GM15510 (cell line): ENCODE results near the gene LSM14B.

Source experiments
- POLR2A ChIP-seq: IDR thresholded peaks from 3 replicates; pipeline ENCODE4 v1.6.1; 2011; ENCODE audit warnings: borderline replicate concordance; ENCODE audit not compliant: insufficient read length; ENCODE audit errors: extremely low read depth

The LSM14B gene

DNA sequence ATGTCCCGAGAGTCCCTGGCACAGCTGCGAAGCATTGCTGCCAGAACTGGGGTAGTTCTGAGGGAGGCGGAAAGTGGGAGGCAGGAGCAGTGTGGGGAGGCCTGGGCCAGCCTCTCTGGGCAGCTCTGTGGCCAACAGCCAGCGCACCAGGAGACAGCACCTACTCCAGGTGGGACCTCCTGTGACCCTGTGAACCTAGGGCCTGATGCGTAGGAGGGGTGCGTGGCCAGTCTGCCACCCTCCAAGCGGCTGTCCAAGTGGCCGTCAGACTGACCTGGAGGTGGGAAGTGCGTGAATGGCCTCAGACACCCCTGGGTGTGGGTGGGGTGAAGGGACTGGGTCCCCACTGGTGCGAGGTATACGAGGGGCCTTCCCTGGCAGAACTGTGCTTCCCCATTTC, 36.8 kb downstream of the LSM14B start:
- no peak for TF ChIP-seq POLR2A

- TF ChIP-seq POLR2A: no peak
These were observed 37.6 kb downstream of the LSM14B start for GRCh38 chr20:62159839-62160238.

DNA sequence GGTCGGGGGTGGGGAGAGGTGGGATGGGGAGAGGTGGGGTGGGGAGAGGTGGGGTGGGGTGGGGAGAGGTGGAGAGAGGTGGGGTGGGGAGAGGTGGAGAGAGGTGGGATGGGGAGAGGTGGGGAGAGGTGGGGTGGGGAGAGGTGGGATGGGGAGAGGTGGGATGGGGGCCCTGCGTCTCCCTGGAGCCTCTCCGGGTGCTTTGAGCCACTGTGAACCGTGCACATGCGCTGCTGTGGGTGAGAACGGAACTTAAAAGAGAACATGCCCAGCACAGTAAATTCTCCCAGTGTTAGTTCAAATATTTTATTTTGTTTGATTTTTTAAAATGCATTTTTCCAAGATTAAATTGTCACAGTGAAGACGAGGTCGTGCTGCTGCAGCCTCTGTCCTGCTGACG, 38.0 kb downstream of the LSM14B start:
- no peak for TF ChIP-seq POLR2A

GRCh38 chr20:62160876-62161275, 38.6 kb downstream of the LSM14B start:
- TF ChIP-seq POLR2A: no peak

DNA sequence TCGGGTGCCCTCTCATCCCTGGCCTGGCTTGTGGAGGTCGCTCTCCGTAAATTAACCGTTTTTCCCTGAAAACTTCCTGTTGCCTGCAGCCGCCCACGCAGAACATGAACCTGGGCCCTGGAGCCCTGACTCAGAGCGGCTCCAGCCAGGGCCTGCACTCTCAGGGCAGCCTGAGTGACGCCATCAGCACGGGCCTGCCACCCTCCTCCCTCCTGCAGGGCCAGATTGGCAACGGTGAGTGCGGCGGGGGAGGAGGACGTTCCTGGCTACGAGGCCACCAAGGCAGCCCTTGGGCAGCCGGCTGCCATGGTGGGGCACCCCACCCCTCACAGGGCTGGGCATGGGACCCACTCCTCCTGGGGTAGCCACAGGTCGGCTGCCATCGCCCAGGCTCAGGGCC, 39.1 kb downstream of the LSM14B start:
- TF ChIP-seq POLR2A: no peak

DNA sequence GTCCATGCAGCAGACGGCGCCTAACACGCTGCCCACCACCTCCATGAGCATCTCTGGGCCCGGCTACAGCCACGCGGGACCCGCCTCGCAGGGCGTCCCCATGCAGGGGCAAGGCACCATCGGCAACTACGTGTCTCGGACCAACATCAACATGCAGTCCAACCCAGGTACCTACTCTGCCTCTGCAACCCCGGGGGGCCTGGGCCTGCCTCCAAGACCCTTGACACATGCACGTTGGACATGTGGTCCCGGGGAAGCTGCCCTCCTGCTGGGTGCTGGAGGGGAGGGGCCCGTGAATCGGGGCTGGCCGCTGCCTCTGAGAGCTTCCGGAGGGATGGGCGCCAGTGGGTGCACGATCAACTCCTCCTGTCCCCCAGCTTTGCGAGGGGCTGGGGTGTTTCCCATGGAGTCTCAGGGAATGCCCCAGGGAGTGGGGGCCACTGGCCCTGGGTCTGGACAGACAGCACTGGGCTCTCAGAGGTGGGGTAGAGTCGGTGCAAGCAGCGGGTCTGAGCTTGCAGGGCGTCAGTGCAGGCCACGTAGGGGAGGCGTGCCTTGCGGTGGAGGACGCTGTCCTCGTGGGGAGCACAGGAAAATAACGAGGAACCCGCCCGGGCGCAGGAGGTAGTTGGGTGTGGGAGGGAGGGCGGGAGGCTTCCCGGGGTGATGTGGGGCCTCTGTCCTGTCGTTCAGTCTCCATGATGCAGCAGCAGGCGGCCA, 40.6 kb downstream of the LSM14B start:
- TF ChIP-seq POLR2A: no peak

DNA sequence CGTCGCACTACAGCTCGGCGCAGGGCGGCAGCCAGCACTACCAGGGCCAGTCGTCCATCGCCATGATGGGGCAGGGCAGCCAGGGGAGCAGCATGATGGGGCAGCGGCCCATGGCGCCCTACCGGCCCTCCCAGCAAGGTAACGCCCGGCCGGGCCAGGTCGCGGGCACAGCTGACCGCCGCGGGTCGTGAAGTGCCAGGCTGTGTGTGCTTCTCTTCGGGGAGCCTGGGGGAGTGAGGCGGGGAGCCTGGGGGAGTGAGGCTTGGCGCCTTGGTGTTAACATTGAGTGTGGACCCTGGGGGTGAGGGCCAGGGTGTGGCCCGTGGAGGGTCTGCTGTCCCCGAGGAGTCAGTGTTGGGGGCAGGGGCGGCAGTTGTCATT, 41.2 kb downstream of the LSM14B start:
- no peak for TF ChIP-seq POLR2A

DNA sequence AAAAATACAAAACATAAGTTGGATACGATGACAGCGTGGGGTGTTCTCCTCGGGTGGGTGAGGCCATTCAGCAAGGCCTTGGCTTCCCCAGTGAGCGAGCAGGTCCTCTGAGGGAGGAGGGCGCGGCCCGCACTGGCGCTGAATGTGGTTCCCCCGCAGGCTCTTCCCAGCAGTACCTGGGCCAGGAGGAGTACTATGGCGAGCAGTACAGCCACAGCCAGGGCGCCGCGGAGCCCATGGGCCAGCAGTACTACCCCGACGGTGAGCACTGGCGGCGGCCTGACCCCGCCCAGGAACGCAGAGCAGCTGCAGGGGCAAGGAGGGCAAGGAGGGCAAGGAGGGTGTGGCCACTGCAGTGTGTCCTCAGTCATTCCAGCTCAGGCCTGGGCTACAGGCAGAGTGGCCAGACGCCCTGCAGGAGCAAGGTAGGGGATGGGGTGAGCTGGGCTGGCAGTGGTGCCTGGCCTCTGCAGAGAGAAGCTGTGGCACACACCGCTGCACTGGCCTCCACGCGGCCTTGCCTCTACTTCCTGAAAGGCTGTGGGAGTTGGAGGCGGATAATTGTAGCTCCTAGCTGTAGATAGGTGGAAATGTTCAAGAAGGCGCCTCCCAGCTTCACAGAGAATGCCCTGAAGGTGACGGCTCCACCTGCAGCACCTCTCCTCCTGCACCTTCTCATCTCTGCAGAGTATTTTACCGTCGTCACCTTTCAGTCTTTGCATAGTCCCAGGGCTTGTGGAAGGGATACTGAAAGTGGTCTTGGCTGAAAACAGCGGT, 41.9 kb downstream of the LSM14B start:
- TF ChIP-seq POLR2A: no peak

DNA sequence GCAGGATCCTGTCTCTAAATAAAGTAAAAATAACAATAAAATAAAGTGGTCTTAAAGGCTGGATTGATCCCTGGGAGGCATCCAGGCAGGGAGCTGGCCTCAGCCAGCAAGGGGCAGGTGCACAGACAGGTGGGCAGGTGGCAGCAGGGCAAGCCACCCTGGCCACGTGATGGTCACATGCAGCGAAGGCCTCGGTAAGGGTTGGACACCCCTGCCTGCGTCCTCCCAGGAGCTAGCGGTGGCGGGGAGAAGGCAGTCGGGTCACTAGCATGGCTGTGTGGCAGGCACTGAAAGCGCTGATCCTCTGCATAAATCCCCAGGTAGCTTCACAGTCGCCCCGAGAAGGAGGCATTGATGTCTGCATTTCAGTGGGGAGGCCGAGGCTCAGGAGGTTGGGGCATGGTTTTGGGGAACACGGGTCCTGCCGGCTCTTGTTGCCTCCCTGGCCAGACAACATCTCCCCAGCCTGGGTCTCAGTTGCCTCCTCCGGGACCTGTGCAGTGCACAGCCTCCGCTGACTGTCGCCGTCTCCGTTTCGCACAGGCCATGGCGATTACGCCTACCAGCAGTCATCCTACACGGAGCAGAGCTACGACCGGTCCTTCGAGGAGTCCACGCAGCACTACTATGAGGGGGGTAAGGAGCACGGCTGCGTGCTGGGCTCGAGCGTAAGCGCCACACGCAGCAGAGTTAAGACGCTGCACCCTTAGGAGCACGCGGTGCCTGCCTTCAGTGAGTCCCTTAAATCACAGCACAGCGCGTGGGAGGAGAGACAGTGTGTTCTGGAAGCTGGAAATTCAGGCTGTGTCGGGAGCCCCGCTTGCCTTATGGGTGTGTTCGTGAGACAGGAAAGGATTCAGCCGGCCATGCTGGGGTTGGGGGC, 42.8 kb downstream of the LSM14B start:
- no peak for TF ChIP-seq POLR2A

- no peak for TF ChIP-seq POLR2A
These were observed 43.6 kb downstream of the LSM14B start for GRCh38 chr20:62165762-62166399.

DNA sequence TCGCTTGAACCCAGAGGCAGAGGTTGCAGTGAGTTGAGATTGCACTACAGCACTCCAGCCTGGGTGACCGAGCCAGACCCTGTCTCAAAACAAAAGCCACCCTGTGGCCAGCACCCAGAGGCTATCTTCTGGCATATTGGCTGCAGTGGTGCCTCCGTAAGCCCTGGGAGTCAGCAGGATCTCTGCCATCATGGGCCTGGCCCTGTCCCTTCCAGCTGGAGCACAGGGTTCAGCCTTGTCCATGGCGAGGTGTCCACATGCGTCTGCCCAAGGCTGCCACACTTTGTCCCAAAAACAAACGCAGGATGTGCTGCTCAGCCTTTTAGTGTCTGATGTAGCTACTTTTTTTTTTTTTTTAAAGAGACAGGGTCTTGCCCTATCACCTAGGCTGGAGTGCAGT, 45.2 kb downstream of the LSM14B start:
- TF ChIP-seq POLR2A: no peak

- TF ChIP-seq POLR2A: no peak
These were observed 45.8 kb downstream of the LSM14B start for GRCh38 chr20:62168061-62168460.

GRCh38 chr20:62168890-62169435, 46.7 kb downstream of the LSM14B start:
- no peak for TF ChIP-seq POLR2A

DNA sequence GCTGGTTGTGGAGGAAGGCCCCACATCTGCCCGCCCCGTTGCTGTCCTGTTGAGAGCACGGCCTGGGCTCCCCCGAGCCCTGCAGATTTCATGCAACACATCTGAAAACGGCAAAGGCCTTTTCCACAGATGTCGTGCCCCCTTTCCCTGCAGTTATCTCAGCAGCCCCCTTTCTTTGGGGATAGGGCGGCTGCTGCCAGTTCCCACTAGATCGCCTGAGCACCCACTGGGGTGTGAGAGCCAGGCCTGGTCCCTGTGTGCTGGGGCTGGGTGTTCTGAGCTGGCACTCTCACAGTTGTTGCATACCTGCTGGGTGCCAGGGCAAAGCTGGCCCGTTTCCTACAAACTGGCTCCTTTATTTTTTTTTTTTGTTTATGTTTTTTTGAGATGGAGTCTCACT, 48.3 kb downstream of the LSM14B start:
- no peak for TF ChIP-seq POLR2A
